Stomach (tissue), 4 donors: Measurements from ENCODE around the gene AP1M1.

ENCODE experiments used
- CTCF ChIP-seq, 7 experiments: fragments of 450-650 bp in 4 of 7; fragments of 200-600 bp in 3 of 7; sonication (generic) in 3 of 7; IDR thresholded peaks; one replicate each; pipeline ENCODE4 v1.5.1; 2016 to 2019; ENCODE audit warnings: antibody characterized with exemption in 7 of 7, control low read depth in 2 of 7, mild to moderate bottlenecking in 1 of 7
- POLR2A ChIP-seq, 4 donors: fragments of 450-650 bp; IDR thresholded peaks; one replicate each; pipeline ENCODE4 v1.6.1; 2016; ENCODE audit warnings: antibody characterized with exemption in 4 of 4, control low read depth in 2 of 4, mild to moderate bottlenecking in 1 of 4, moderate library complexity in 1 of 4

GRCh38 chr19:16226184-16226591 is 28.5 kb downstream of the AP1M1 start:
- no peak for TF ChIP-seq CTCF (IDR thresholded peaks at IDR 0.05)
- no peak for TF ChIP-seq POLR2A (IDR thresholded peaks at IDR 0.05)
